ENCODE results near the gene TSPEAR. TPM values are rescaled to one million over a fixed set of nuclear protein-coding genes. Genes with fewer than 3 reads are reported as not detected.
"Not testable (repeated sequence)": the region's sequence is repeated elsewhere in the genome, so short reads cannot be mapped to it uniquely, and the experiment has no call there.

Gene TSPEAR
- total RNA-seq, 1 donor from 2014 or later = not detected

DNA sequence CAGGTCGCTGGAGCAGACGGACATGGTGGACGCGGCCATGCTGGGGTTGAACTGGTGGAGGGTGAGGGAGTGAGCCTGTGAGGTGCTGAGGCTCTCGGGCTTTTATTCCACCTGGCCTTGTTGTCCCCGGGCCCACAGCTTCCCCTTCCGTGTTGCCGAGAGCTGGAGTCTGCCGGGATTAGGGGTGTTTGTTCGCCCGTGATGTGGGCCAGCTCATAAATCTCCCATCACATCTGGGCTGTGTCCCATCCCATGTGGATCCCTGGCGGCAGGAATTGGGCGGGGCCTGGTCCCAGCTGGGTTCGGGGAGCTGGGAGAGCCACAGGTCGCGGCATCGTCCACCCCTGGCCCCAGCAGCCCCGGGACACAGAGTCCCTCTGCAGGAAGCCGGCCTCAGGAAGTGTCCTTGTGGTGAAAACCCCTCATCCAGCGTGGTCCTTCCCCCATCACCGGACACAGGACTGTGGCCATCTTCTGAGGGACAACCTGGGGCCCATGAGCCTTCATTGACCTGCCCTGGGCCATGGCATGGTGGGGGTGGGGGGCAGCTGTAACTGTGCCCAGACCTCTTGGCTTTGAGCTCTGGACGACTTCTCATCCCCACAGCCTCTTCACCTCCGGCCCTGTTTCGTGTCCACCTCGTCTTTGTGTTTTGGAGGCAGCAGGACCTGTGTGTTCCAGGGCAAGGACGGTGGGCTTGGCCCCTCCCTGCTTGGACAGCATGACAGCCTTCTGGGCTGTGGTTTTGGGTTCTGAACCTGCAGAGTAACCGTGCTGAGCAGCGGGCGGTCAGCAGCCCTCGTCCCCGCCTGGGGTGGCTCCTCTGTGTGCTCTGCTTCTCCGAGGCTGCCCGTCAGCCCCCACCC, 118.7 kb downstream of the TSPEAR start, which contains the start of gene KRTAP10-6:
Gene KRTAP10-6, minus strand, starts transcription at position 60 of the 866 bp plus-strand sequence. Its CDS starts 21 bp downstream, at position 39.
- DNase-seq (ENCODE audit: low spot score) = peak; percentile 89

DNA sequence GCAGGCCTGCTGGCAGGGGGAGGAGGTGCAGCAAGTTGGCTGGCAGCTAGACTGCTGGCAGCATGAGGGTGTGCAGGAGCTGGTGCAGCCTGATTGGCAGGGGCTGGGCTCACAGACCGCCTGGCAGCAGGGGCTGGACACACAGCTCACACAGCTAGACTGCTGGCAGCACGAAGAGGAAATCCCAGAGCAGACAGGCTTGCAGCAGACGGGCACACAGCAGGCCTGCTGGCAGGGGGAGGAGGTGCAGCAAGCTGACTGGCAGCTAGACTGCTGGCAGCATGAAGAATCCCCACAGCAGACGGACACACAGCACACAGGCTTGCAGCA, 119.6 kb downstream of the TSPEAR start:
- not testable (repeated sequence) for DNase-seq (ENCODE audit: low spot score)

DNA sequence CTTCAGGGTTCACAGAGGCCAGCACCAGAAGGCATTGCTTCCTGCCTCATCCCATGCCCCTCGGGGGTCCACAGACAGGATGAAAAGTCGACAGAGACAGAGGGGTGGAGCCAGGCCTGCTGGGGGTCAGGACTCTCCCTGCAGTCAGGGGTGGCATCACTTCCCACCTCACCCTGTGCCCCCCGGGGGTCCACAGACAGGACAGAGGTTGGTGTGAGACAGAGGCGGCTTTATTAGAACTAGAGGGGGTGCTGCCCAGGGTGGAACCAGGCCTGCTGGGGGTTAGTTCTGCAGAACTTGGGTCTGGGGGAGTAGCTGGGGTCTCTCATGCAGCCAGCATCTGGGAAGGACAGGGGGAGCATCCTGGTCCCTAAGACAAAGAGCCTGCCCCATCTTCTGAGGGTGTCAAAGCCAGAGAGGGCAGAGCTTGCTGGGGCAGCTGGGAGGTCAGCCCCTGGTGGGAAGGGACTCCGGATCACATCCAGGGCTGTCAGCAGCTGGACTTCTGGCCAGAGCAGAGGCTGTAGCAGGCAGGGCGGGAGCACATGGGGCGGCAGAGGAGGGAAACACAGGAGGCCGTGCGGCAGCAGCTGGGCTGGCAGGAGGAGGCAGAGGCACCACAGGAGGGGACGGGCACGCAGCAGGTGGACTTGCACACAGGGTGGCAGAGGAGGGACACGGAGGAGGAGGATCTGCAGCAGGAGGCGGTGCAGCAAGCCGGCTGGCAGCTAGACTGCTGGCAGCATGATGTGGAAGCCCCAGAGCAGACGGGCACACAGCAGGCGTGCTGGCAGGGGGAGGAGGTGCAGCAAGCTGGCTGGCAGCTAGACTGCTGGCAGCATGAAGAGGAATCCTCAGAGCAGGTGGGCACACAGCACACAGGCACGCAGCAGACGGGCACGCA, 120.2 kb downstream of the TSPEAR start:
- DNase-seq (ENCODE audit: low spot score) = not testable (repeated sequence)

DNA sequence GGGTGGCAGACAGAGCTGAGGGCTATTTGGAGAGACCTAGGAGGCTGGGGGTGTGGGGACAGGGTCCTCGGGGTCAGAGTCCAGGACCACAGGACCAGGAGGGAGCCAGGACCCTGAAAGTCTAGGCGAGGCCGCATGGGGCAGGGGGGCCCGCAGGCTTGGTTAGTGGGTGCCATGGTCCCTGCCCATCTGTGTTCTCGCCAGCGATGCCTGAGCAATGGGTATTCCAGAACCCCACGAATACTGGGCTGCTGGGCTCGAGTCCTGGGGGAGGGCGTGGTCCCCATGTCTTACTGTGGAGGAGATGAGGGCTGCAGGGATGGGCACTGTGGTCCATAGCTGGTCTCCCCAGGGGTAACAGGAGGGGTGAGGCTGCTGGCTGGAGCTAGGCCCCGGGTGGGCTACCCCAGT, 121.1 kb downstream of the TSPEAR start:
- no peak for DNase-seq (ENCODE audit: low spot score)

DNA sequence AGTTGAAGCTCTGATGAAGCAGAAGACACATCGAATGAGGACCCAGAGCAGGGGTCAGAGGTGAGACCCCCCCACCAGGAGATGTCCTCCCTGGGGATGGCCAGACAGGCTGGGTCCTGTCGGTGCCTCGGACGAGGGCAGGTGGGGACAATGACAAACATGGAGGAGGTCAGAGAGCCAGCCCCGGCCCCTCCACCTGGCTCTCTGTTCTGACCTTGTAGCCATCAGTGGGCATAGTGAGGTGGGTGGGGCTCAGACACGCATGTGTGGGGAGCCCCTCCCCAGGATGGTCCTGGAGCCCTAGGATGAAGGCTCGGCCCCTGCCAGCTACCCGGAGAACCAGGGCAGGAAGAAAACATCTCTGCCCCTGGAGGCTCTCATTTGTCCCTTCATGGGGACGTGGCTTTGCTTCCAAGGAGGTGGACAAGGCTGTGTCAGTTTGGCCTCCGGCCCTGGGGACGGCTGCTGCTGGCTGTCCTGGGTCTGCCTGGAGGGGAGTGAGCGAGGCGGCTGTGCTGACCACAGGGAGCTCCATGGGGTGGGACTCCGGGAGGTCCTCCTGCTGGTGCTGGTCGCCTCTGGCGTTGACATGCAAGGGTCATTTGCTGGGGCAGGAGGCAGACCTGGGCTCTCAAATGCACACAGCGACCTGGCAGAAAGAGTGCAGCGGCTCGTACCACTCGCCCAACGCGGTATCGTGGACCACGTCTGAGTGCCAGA, 121.6 kb downstream of the TSPEAR start:
- no peak for DNase-seq (ENCODE audit: low spot score)

DNA sequence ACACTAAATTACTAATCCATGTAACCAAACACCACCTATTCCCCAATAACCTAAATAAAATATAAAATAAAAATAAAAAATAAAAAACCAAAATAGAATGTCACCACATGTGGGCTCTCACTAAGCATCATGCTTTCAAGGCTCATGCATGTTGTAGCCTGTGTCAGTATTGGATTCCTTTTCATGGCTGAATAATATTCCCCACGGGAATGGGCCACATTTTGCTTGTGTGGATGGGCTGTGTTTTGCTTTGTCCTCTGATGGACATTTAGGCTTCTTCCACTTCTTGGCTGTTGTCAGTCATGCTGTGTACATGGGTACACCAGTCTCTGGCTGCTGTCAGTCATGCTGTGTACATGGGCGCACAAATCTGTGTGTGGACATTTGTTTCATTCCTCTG, 122.3 kb downstream of the TSPEAR start:
- no peak for DNase-seq (ENCODE audit: low spot score)

DNA sequence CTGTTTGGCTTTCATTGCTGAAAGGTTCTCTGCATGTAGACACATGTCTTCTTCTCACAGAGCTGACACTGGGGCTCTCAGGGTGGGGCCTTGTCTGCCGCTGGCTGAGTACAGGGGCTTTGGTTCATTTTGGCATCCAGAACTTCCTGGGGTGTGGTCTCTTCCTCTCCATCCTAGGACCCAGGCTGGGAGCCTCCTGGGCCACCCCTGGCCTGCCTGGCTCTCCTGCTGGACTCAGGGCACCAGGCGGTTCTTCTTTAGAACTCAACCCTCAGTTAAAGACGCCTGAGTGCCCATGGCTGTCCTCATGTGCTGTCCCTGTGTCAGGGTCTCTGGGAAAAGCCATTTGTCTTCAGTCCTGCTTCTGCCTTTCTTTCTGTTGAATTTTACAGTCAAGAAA, 125.5 kb downstream of the TSPEAR start:
- no peak for DNase-seq (ENCODE audit: low spot score)

DNA sequence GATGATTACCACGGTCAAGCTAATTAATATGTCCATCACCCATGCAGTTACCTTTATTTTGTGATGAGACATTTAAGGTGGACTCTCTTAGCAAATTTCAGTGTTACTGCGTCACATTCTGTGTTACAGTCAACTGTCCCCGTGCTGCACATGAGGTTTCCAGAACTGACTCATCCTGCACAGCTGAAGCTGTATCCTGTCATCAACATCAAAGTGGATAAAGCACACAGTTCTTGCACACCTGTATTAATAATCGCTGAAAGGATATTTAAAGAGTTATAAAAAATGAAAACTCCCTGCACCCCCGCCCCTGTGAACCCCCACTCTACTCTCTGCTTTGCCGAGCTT, 127.6 kb downstream of the TSPEAR start:
- DNase-seq (ENCODE audit: low spot score) = no peak

DNA sequence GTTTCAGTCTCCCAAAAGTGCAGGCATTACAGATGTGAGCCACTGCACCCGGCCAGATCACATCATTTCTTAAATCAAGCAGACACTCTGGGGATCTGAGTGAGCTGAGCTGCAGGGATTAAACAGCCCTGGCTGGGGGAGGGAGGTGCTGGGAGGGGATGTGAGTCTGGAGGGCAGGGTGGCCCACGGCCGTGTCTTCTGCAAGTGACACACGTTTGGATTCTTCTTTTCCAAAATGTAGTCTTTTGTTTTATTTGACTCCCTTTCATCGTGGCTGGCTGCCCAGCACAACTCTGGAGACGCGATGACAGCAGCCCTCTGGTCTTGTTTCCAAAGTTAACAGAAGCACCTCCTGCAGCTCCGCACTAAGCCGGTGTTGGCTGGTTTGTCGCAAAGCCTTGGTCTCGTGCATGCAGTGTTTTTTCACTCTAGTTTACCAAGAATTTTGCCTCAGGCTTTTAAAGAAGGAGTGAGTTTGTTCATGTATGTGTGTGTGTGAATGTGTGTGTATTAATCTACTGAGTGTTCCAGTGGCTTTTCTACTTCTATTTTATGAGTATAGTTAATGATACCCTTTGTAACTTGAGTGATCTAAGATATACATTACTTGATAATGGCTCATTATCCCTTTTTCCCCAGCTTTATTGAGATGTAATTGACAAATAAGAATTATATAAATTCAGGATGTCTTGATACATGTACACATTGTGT, 128.1 kb downstream of the TSPEAR start:
- no peak for DNase-seq (ENCODE audit: low spot score)

DNA sequence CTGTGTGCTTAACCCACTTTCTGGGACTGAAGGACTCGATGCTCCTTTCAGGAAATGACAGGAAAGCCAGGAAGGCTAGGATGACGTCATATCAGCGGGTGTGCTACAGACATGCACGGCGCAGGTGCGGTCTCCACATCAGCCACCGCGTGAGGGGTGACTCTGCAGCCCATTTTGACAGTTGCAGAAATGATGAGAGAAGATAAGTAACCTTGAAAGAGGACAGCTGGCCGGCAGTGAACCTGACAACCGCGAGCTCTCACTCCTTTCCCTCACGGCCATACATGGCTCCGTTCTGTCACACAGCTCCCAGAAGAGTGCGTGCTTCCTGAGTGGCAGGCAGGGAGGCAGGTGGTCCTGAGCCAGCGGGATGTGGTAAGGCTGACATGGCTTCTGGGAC, 129.3 kb downstream of the TSPEAR start:
- DNase-seq (ENCODE audit: low spot score) = no peak

DNA sequence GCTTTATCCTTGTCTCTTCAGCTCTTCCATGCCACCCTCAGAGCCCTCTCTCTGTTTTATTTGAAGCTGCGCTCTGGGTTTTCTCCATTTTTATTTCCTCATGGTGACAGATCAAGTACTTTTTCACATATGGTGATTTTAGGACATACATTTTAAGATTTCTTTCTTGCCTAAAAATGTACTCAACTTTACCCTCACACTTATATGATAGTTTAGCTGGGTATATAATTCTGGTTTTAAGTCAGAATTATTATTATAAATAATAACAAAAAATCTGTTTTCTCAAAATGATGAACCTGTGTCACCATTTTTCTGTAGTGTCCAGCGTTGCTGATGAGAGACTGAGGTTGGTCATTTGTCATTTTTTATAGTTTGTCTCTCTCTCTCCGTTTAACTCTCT, 130.2 kb downstream of the TSPEAR start:
- DNase-seq (ENCODE audit: low spot score) = no peak

DNA sequence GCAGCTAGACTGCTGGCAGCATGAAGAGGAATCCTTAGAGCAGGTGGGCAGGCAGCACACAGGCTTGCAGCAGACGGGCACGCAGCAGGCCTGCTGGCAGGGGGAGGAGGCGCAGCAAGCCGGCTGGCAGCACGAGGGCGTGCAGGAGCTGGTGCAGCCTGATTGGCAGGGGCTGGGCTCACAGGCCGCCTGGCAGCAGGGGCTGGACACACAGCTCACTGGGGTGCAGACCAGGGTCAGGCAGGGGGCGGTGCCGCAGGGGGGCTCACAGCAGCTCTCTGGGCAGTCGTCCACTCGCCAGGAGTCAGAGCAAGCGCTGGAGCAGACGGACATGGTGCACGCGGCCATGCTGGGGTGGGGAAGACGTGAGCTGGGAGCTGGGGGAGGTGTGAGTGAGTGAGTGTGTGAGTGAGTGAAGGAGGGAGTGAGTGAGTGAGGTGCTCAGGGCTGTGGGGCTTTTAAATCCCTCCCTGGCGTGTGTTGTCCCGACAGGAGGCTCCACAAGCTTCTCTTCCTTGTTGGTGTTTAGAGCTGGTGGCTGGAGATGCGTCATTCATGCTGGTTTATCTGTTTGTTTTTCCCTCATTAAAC, 131.0 kb downstream of the TSPEAR start, which contains the start of gene KRTAP10-5:
Gene KRTAP10-5, minus strand, starts transcription at position 374 of the 591 bp plus-strand sequence. Its CDS starts 26 bp downstream, at position 348.
- DNase-seq (ENCODE audit: low spot score) = peak; percentile 88

DNA sequence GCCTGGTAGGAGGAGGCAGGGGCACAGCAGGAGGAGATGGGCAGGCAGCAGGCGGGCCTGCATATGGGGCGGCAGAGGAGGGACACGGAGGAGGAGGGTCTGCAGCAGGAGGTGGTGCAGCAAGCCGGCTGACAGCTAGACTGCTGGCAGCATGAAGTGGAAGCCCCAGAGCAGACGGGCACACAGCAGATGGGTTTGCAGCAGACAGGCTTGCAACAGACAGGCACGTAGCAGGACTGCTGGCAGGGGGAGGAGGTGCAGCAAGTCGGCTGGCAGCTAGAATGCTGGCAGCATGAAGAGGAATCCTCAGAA, 131.6 kb downstream of the TSPEAR start:
- no peak for DNase-seq (ENCODE audit: low spot score)

DNA sequence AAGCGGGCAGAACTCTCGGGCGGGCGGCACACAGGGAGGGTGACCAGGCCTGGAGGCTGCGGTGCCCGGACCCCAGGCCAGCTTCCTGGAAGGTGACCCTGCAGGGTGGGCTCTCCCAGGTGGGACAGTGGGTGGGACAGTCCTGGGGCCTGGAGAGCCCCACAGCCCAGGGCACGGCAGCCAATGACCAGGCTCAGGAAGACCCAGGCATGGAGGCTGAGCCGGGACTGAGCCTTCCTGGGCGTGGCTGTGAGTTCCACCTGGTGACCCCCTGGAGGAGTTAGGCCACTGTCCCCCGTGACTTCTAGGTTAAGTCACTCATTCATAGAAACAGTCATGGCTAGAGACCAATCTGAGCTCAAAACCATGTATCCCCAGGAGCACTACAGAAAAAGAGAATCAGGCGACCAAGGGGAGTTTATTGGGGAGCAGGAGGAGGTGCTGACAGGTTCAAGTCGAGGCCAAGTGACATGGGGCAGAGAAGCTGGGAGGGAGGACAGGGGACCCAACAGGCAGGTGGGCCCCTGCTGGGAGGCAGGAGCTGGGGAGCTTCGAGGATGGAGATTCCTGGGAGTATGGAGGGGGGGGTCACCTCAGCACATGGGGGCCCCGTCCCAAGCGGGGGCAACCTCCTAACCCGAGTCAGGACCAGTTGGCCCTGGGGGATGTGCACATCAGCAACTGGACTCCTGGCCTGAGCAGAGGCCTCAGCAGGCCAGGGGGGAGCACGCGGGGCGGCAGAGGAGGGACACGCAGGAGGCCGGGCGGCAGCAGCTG, 132.1 kb downstream of the TSPEAR start:
- no peak for DNase-seq (ENCODE audit: low spot score)

DNA sequence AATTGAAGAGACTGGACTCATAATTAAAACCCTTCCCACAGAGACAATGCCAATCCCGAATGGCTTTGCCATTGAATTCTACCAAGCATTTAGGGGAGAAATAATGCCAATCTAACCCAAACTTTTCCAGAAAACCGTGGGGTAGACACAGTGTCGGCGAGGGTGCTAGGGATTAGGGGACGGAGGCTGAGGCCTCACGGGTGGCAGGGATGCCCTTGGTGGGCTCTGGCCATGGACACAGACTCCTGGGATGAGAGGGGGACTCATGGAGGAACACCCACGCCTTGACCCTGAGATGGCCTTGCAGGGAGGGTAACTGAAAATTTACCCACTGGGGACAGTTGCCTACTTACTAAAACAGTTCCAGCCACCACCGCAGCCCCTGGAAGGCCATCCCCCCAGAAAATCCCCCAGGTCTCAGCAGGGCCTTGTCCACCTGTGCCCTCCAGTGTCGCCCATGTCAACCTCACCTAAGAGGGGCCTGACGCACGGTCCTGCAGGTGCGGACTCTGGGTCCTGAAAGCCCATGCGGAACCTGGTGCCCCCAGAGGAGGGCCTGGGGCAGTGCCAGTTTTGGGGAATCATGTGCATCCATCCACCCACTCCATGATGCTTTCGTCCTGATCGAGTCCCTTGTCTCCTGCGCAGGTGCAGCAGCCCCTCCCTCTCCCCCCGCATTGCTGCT, 132.9 kb downstream of the TSPEAR start:
- DNase-seq (ENCODE audit: low spot score) = no peak

DNA sequence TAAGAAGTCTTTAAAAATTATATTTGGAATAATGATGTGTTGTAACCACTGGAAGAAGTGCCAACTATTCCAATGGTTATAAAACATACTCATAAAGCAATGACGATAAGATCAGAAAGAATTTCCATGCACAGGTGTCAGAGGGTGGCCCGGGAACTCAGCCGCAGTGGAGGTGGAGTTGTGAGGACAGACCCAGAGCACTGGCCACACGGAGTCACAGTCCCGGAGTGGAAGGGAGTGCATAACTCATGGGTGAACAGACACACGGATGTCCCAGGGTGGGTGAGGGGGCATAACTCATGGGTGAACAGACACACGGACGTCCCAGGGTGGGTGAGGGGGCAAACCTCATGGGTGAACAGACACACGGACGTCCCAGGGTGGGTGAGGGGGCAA, 135.3 kb downstream of the TSPEAR start:
- no peak for DNase-seq (ENCODE audit: low spot score)

DNA sequence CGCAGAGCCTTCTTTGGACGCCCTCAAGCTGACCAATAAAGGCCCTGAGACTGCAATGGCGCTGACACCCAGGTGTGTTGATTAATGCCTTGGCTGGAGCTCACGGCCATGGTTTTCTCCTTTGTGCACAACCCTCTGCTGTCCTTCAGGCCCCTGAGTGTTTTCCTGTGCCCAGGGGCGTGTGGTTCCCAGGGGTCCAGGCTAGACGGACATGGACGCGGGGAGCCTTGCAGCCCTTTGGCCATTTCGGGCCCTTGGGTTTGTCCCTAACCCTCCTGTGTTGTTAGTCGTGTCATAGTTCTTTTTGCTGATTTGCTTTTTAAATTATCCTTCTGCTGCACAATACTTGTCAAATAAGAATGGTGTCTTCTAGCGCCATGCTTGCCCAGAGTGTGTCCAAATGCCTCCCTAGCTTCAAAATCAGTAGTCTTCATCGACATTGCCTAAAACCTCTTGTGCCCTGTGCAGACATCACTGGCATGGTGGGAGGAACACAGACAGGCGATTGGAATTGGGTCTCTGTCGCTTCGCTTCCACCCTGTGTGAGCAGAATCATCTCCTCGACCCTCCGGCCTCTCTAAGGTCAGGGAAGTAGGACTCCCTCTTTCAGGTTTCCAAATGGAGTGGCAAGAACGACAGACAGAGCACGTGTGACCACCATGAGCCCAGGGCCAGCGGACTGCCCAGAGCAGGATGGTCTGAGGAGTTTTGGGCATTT, 135.9 kb downstream of the TSPEAR start:
- no peak for DNase-seq (ENCODE audit: low spot score)

DNA sequence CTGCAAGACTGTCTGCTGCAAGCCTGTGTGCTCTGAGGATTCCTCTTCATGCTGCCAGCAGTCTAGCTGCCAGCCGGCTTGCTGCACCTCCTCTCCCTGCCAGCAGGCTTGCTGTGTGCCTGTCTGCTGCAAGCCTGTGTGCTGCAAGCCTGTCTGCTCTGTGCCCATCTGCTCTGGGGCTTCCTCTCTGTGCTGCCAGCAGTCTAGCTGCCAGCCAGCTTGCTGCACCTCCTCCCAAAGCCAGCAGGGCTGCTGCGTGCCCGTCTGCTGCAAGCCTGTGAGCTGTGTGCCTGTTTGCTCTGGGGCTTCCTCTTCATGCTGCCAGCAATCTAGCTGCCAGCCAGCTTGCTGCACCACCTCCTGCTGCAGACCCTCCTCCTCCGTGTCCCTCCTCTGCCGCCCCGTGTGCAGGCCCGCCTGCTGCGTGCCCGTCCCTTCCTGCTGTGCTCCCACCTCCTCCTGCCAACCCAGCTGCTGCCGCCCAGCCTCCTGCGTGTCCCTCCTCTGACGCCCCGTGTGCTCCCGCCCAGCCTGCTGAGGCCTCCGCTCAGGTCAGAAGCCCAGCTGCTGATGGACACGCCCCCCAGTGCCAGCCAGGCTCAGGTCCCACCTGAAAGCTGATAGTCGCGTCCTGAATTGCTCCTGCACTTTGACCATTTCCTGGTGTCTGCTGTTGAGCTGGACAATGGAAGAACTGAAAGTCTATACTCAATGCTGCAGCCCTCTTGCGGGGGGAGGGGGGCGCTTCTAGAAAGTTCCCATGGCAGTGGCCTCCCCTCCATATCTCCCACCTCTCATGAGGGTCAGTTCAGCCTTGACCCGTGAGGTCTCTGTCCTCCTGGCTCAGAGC, 136.7 kb downstream of the TSPEAR start:
- no peak for DNase-seq (ENCODE audit: low spot score)

Measured in mesenteric fat pad (tissue), 1 donor.